Ovary (tissue), 3 donors: ENCODE measurements around the gene NTRK3.

Experiments
- EP300 ChIP-seq: sonication (generic); formaldehyde crosslinking; IDR thresholded peaks from one replicate; pipeline ENCODE4 v1.6.1; 2017; ENCODE audit warnings: antibody characterized with exemption
- POLR2A ChIP-seq: fragments of 450-650 bp; IDR thresholded peaks from one replicate; pipeline ENCODE4 v1.6.1; 2017; ENCODE audit warnings: antibody characterized with exemption, mild to moderate bottlenecking, moderate library complexity
- TF ChIP-seq, protein P1 (sequence below), 3 donors: fragments of 450-650 bp in 2 of 3; fragments of 200-600 bp in 1 of 3; IDR thresholded peaks; one replicate each; pipeline versions ENCODE4 v1.5.1 to v1.8.0; 2016 to 2022; ENCODE audit warnings: antibody characterized with exemption in 3 of 3, mild to moderate bottlenecking in 1 of 3
- donor health status: DM: no; HTN: no; CAD: no.

- TF ChIP-seq, protein P1, sequence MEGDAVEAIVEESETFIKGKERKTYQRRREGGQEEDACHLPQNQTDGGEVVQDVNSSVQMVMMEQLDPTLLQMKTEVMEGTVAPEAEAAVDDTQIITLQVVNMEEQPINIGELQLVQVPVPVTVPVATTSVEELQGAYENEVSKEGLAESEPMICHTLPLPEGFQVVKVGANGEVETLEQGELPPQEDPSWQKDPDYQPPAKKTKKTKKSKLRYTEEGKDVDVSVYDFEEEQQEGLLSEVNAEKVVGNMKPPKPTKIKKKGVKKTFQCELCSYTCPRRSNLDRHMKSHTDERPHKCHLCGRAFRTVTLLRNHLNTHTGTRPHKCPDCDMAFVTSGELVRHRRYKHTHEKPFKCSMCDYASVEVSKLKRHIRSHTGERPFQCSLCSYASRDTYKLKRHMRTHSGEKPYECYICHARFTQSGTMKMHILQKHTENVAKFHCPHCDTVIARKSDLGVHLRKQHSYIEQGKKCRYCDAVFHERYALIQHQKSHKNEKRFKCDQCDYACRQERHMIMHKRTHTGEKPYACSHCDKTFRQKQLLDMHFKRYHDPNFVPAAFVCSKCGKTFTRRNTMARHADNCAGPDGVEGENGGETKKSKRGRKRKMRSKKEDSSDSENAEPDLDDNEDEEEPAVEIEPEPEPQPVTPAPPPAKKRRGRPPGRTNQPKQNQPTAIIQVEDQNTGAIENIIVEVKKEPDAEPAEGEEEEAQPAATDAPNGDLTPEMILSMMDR (IDR thresholded peaks at IDR 0.05): no peak
- TF ChIP-seq POLR2A: no peak
- TF ChIP-seq EP300: no peak
Measured at GRCh38 chr15:88166082-88166993, 90.2 kb downstream of the NTRK3 start.
